Measurements from ENCODE around the gene CYTIP. TPM values are rescaled to one million over a fixed set of nuclear protein-coding genes. Genes with fewer than 3 reads are reported as not detected.

The CYTIP gene
- polyA plus RNA-seq (2011; rRNA removed): not detected in 2 replicates
- not detected in 2 replicates for polyA minus RNA-seq (2011; rRNA and poly(A)+ RNA removed)

DNA sequence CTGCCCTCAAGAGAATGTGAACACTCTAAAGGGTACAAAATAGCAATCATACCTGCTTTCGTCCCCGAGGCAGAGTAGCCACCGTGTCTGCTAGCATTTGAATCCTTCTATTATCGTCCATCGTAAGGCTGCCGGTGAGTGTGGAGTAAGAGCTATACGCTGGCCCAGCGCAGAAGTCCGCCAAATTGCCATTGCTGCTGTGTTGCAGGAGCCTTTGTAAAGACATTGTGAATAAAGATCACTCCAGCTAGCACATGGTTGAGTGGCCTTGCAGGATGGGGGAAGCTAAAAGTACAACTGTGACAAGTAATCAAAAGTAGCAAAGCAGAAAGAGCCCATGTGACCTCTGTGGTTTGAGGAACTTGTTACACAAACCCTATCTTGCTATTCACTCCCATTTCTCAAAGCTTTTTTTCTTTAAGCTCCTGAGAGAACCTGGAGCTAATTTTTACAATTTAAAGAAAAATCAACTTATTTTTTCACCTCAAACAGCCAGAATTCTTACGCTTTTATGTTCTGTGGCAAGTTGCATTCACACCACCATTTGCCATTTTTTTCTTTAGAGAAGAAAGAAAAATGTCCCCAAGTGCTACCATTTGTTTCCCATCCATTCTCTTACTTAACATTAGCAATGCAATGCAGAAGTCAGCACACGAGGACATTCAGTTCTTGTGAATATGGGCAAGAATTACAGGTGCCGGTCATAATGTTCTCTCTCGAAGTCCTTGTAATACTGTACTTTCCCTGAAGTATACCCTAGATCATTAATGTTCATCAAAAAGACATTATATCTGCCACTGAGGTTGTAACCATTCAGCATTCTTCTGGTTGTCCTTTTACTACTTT lies at the start of gene CYTIP:
Gene CYTIP (minus strand): TSS at position 295 of the 846 bp plus-strand sequence. CDS start 69 bp downstream, at position 226.
- DNase-seq (ENCODE audit: low read depth): no peak
- H3K27me3 ChIP-seq (ENCODE audit: control insufficient read depth, insufficient read depth, low read length): peaks cover 1% of the 10 kb centered on the region; the same call in 1 of the 2 replicates
- TF ChIP-seq, protein P1, sequence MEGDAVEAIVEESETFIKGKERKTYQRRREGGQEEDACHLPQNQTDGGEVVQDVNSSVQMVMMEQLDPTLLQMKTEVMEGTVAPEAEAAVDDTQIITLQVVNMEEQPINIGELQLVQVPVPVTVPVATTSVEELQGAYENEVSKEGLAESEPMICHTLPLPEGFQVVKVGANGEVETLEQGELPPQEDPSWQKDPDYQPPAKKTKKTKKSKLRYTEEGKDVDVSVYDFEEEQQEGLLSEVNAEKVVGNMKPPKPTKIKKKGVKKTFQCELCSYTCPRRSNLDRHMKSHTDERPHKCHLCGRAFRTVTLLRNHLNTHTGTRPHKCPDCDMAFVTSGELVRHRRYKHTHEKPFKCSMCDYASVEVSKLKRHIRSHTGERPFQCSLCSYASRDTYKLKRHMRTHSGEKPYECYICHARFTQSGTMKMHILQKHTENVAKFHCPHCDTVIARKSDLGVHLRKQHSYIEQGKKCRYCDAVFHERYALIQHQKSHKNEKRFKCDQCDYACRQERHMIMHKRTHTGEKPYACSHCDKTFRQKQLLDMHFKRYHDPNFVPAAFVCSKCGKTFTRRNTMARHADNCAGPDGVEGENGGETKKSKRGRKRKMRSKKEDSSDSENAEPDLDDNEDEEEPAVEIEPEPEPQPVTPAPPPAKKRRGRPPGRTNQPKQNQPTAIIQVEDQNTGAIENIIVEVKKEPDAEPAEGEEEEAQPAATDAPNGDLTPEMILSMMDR (IDR thresholded peaks at IDR 0.05; ENCODE audit: insufficient read depth, low read depth, low read length): no peak
- no peaks in the 10 kb centered on the region for H3K36me3 ChIP-seq (ENCODE audit: control insufficient read depth, insufficient read depth, low read length)
- no peak within 1 kb of the TSS for H3K4me3 ChIP-seq (ENCODE audit: low read depth, low read length)
- ChIA-PET POLR2A (no interaction called here), CTCF (interaction anchor here (1.0 kb wide), 1 partner anchor 19 kb away, joined by 3 read pairs; no protein-coding TSS in a partner anchor)

DNA sequence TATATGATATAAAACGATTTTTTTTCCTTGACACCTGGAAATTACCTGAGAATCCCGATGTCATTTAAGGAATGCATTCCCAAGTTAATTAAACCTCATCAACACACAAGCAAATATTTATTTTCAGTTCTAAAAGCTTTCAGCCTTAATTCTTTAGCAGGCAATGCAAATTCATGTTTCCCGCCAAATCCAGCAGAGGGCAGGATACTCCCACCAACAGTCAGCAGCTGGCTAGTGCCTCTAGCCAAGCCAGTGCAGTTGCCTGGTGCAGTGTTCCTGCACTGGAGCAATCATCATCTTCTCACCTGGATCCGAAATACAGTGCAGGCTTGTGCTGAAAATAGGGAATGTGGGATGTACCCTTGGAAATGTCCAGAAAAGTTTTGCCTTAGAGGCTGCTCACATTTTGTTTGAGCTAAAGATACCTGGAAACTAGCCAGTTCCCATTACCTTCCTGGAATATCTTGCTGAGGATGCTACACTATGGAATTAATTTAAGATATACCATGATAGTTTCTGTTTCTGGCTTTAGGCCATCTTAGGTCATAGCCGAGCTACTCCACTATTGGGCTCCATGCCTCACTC lies 48.4 kb upstream of the CYTIP start:
- peak; percentile 6 for DNase-seq (ENCODE audit: low read depth)
- H3K27me3 ChIP-seq (ENCODE audit: control insufficient read depth, insufficient read depth, low read length): no peaks in the 10 kb centered on the region; the same call in 1 of the 2 replicates
- POLR2A ChIA-PET: no interaction called here
- no peak overlapping the region for H3K4me3 ChIP-seq (ENCODE audit: low read depth, low read length)
- CTCF ChIA-PET: interaction anchor here (0.6 to 1.3 kb wide), 13 partner anchors 9 to 1329 kb away, joined by 3 to 9 read pairs (median 3); no protein-coding TSS in a partner anchor
- TF ChIP-seq, protein P1 (IDR thresholded peaks at IDR 0.05; ENCODE audit: insufficient read depth, low read depth, low read length): peak; percentile 83
- H3K36me3 ChIP-seq (ENCODE audit: control insufficient read depth, insufficient read depth, low read length): no peaks in the 10 kb centered on the region

DNA sequence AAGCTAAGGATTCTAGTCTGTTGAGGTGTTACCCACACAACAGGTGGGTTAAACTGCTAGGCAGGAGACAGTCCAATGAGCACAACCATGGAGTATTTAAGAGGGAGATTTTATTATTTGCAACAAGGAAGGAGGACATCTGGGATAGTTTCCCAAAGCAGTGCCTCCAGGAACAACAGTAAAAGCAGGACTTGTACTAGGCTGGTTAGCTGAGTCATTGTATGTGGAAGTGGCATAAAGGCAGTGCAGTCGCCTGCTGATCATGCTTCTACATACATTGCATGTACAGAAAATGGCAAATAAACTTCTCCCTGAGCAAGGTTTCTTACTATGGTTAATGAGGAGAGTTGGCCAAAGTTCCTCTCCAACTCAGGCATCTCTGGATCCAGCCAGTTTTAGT lies 46.1 kb upstream of the CYTIP start:
- Histone ChIP-seq H3K27me3 (ENCODE audit: control insufficient read depth, insufficient read depth, low read length) (no peaks in the 10 kb centered on the region; the same call in 1 of the 2 replicates), H3K4me3 (ENCODE audit: low read depth, low read length) (no peak overlapping the region), H3K36me3 (ENCODE audit: control insufficient read depth, insufficient read depth, low read length) (no peaks in the 10 kb centered on the region)
- TF ChIP-seq, protein P1 (IDR thresholded peaks at IDR 0.05; ENCODE audit: insufficient read depth, low read depth, low read length): no peak
- POLR2A ChIA-PET: no interaction called here
- CTCF ChIA-PET: interaction anchor here (1.0 to 2.1 kb wide), 3 partner anchors 513 to 524 kb away, joined by 3 to 5 read pairs (median 5); no protein-coding TSS in a partner anchor
- DNase-seq (ENCODE audit: low read depth): no peak

DNA sequence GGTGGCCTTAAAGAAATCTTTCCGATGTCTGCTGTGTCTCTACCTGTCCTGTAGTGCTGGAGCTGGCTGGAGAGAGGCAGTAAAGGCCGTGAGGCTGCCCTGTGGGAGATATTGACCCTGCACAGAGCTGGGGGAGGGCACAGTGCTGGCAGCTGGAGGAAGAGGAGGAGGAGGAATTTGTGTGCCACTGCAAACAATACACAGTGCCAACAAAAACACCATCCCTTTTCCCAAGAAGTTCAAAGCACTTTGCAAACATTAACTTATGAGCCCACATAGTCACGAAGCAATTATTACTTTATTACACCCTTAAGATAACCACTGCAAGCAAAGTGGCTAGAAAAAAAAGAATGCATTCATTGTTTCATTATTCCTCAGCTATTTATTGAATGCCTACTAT lies 45.0 kb upstream of the CYTIP start:
- TF ChIP-seq, protein P1 (IDR thresholded peaks at IDR 0.05; ENCODE audit: insufficient read depth, low read depth, low read length): no peak
- Histone ChIP-seq H3K36me3 (ENCODE audit: control insufficient read depth, insufficient read depth, low read length) (no peaks in the 10 kb centered on the region), H3K4me3 (ENCODE audit: low read depth, low read length) (no peak overlapping the region), H3K27me3 (ENCODE audit: control insufficient read depth, insufficient read depth, low read length) (no peaks in the 10 kb centered on the region; the same call in 1 of the 2 replicates)
- no peak for DNase-seq (ENCODE audit: low read depth)
- CTCF ChIA-PET: interaction anchor here (1.3 to 1.4 kb wide), 2 partner anchors 9 to 10 kb away, joined by 4 to 8 read pairs; no protein-coding TSS in a partner anchor
- POLR2A ChIA-PET: no interaction called here

DNA sequence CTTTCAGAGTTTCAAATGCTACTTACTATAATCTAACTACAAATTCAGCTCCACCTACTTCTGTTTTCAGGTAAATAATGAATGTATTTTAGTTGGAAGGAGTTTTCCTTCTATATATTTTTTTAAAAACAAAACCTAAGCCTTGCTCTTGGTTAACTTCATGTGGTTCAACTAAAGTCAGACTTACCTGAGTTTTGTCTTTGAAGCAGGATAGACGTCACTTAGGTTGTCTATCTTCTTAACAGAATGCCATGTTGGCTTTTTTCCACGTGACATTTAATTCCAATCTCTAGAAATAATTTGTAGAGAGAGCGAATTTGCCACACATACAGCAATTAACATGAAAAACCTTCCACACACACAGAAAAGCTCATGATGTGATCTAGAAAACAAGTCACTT lies 43.9 kb upstream of the CYTIP start:
- ChIA-PET POLR2A (no interaction called here), CTCF (interaction anchor here (1.4 kb wide), 1 partner anchor 9 kb away, joined by 4 read pairs; no protein-coding TSS in a partner anchor)
- Histone ChIP-seq H3K36me3 (ENCODE audit: control insufficient read depth, insufficient read depth, low read length) (no peaks in the 10 kb centered on the region), H3K27me3 (ENCODE audit: control insufficient read depth, insufficient read depth, low read length) (no peaks in the 10 kb centered on the region; the same call in 1 of the 2 replicates), H3K4me3 (ENCODE audit: low read depth, low read length) (no peak overlapping the region)
- no peak for DNase-seq (ENCODE audit: low read depth)
- TF ChIP-seq, protein P1 (IDR thresholded peaks at IDR 0.05; ENCODE audit: insufficient read depth, low read depth, low read length): no peak

All from BJ (cell line).